K562 (cell line): ENCODE data around the gene SOAT2. TPM values are rescaled to one million over a fixed set of nuclear protein-coding genes. Genes with fewer than 3 reads are reported as not detected.

Experiments used
- BHLHE40 ChIP-seq: IDR thresholded peaks from 2 replicates; pipeline ENCODE4 v1.6.1; 2011; ENCODE audit warnings: low read length, improper control_type of control experiment
- DACH1 ChIP-seq: fragments of 450-650 bp; IDR thresholded peaks from 2 replicates; pipeline ENCODE4 v1.6.1; 2018; ENCODE audit not compliant: partially characterized antibody
- FOXA1 ChIP-seq: fragments of 450-650 bp; IDR thresholded peaks from 2 replicates; pipeline ENCODE4 v1.6.1; 2016; ENCODE audit warnings: mild to moderate bottlenecking, borderline replicate concordance
- GATAD2A ChIP-seq: fragments of 450-650 bp; IDR thresholded peaks from 2 replicates; pipeline ENCODE4 v1.6.1; 2017
- HDAC2 ChIP-seq: fragments of 450-650 bp; IDR thresholded peaks from 2 replicates; pipeline ENCODE4 v1.6.1; 2016; ENCODE audit warnings: mild to moderate bottlenecking
- HNRNPUL1 ChIP-seq: fragments of 200-400 bp; formaldehyde crosslinking; IDR thresholded peaks from 2 replicates; pipeline ENCODE4 v1.6.1; 2017; ENCODE audit warnings: low read length
- IRF2 ChIP-seq: sonication (generic); formaldehyde crosslinking; IDR thresholded peaks from 2 replicates; pipeline ENCODE4 v1.8.1; 2022; ENCODE audit warnings: mild to moderate bottlenecking, missing genetic modification reagents
- MAZ ChIP-seq, 2 experiments: fragments of 450-650 bp in 1 of 2; sonication (generic) in 1 of 2; formaldehyde crosslinking; IDR thresholded peaks in 1 of 2; conservative IDR thresholded peaks in 1 of 2; 2 replicates each; pipeline versions ENCODE4 v1.4.0 to v1.5.0; 2020; ENCODE audit warnings: mild to moderate bottlenecking in 1 of 2, missing genetic modification reagents in 1 of 2
- NRF1 ChIP-seq, 2 experiments: fragments of 450-650 bp; IDR thresholded peaks in 1 of 2; conservative IDR thresholded peaks in 1 of 2; 2 replicates each; pipeline ENCODE4 v1.6.1; 2014; ENCODE audit warnings: mild to moderate bottlenecking in 2 of 2
- PTBP1 ChIP-seq: fragments of 200-400 bp; formaldehyde crosslinking; IDR thresholded peaks from 2 replicates; pipeline ENCODE4 v1.6.1; 2017; ENCODE audit warnings: low read depth, low read length
- PYGO2 ChIP-seq: fragments of 450-650 bp; IDR thresholded peaks from 2 replicates; pipeline ENCODE4 v1.6.1; 2016; ENCODE audit warnings: mild to moderate bottlenecking, missing genetic modification characterization, moderate library complexity, missing compliant biosample characterization
- RBBP5 ChIP-seq: fragments of 200-600 bp; sonication (generic); IDR thresholded peaks from 2 replicates; pipeline ENCODE4 v1.6.1; 2012; ENCODE audit warnings: borderline replicate concordance, mild to moderate bottlenecking, low read length, control low read depth, inconsistent platforms; ENCODE audit not compliant: insufficient read depth, poor library complexity, severe bottlenecking
- RBM17 ChIP-seq: fragments of 200-400 bp; formaldehyde crosslinking; IDR thresholded peaks from 2 replicates; pipeline ENCODE4 v1.6.1; 2017; ENCODE audit warnings: low read depth, mild to moderate bottlenecking, low read length, borderline replicate concordance
- SMAD1 ChIP-seq: fragments of 150-350 bp; IDR thresholded peaks from 2 replicates; pipeline ENCODE4 v1.6.1; 2014; ENCODE audit warnings: low read length, low read depth; ENCODE audit not compliant: partially characterized antibody
- SRSF7 ChIP-seq: fragments of 200-400 bp; formaldehyde crosslinking; optimal IDR thresholded peaks from 2 replicates; pipeline ENCODE3; 2017; ENCODE audit warnings: mild to moderate bottlenecking, low read depth, low read length
- ZNF316 ChIP-seq: fragments of 450-650 bp; IDR thresholded peaks from 2 replicates; pipeline ENCODE4 v1.6.1; 2016
- ZNF41 ChIP-seq: fragments of 250-450 bp; sonication (Bioruptor Pico); conservative IDR thresholded peaks from 2 replicates; pipeline ENCODE4 v1.4.0; 2020; ENCODE audit warnings: mild to moderate bottlenecking
- polyA plus RNA-seq, 8 experiments: library from polyadenylated mRNA; depleted of rRNA in 4 of 8; stranded (reverse) in 5 of 8; unstranded in 3 of 8; fragments of >200 nt; fragmentation: Nextera tagmentation in 2 of 8; fragmentation: Illumina TruSeq in 1 of 8; extraction: Ambion mirVana in 2 of 8; extraction: Trizol in 1 of 8; gene quantifications; 2 replicates each; pipeline versions ENCODE4 v1.2.1 to v1.2.3, GENCODE V29; 2011 to 2014; ENCODE audit warnings: inconsistent platforms in 1 of 8, missing spikeins in 1 of 8
- total RNA-seq, 7 experiments: library from RNA; depleted of rRNA in 6 of 7; stranded (reverse); fragments of >200 nt in 6 of 7; fragmentation: Illumina TruSeq in 2 of 7; extraction: Trizol in 2 of 7; gene quantifications; 2 replicates each; pipeline versions ENCODE4 v1.2.1 to v1.2.3, GENCODE V29; 2011 to 2021; ENCODE audit warnings: low replicate concordance in 1 of 7
- TF ChIP-seq, protein P1 (sequence below): sonication (generic); formaldehyde crosslinking; IDR thresholded peaks from 2 replicates; pipeline ENCODE4 v1.8.0; 2023; ENCODE audit warnings: mild to moderate bottlenecking, missing genetic modification reagents
- TF ChIP-seq, protein P2 (sequence below): sonication (generic); formaldehyde crosslinking; IDR thresholded peaks from 2 replicates; pipeline ENCODE4 v1.8.1; 2023; ENCODE audit warnings: mild to moderate bottlenecking, missing genetic modification reagents

Gene SOAT2
- total and polyA plus RNA-seq, 9 of the 15 experiments (the other 6 are each of a cell fraction or from before 2014, with no cell fraction given) = 0.04 TPM; not detected in 8

DNA sequence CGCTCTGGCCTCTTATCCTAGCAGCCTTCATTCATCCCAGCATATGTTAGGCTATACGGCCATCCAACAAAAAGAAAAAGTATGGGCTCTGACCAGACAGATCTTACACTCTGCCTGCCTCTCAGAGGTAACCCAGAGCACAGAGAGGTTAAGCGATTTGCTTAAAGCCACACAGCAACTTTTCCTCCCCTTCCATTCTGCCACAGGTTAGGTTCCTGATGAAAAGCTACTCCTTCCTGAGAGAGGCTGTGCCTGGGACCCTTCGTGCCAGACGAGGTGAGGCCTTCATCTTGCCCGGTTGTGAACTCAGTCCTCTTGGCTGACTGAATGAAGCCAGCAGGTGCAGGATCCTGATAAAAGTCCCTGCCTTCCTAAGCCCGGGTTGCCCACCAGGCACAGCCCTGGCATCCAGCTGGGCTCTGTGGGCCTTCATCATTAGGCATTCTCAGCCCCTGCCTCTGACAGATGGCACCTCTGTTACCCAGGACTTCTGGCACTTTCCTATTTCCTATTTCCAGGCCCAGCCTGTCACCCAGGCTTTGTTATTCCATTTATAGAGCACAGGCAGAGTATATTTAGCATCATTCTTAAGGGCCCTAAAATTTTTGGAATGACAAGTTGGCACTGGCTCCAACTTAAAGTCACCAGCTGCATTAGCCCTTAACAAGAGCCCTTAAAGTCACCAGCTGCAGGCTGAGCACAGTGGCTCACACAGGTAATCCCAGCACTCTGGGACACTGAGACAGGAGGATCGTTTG, 12.8 kb downstream of the SOAT2 start (continued):
- TF ChIP-seq, protein P1, sequence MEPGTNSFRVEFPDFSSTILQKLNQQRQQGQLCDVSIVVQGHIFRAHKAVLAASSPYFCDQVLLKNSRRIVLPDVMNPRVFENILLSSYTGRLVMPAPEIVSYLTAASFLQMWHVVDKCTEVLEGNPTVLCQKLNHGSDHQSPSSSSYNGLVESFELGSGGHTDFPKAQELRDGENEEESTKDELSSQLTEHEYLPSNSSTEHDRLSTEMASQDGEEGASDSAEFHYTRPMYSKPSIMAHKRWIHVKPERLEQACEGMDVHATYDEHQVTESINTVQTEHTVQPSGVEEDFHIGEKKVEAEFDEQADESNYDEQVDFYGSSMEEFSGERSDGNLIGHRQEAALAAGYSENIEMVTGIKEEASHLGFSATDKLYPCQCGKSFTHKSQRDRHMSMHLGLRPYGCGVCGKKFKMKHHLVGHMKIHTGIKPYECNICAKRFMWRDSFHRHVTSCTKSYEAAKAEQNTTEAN = no peak
- TF ChIP-seq BHLHE40 (no peak), NRF1 (conservative IDR thresholded peaks at IDR 0.05 in 1 of 2, IDR thresholded peaks at IDR 0.05 in 1 of 2) (no peak), HDAC2 (peak; percentile 62; the same call in 1 of the 2 replicates), PTBP1 (peak; percentile 55; the same call in 1 of the 2 replicates), PYGO2 (tag) (no peak), RBM17 (no peak), FOXA1 (no peak), RBBP5 (no peak), DACH1 (no peak), SMAD1 (no peak), ZNF316 (no peak), HNRNPUL1 (no peak), MAZ (CRISPR knock-in tag; conservative IDR thresholded peaks at IDR 0.05 in 1 of 2, IDR thresholded peaks at IDR 0.05 in 1 of 2) (no peak), ZNF41 (CRISPR knock-in tag) (no peak), IRF2 (CRISPR knock-in tag) (no peak), GATAD2A (no peak), SRSF7 (no peak)
- TF ChIP-seq, protein P2, sequence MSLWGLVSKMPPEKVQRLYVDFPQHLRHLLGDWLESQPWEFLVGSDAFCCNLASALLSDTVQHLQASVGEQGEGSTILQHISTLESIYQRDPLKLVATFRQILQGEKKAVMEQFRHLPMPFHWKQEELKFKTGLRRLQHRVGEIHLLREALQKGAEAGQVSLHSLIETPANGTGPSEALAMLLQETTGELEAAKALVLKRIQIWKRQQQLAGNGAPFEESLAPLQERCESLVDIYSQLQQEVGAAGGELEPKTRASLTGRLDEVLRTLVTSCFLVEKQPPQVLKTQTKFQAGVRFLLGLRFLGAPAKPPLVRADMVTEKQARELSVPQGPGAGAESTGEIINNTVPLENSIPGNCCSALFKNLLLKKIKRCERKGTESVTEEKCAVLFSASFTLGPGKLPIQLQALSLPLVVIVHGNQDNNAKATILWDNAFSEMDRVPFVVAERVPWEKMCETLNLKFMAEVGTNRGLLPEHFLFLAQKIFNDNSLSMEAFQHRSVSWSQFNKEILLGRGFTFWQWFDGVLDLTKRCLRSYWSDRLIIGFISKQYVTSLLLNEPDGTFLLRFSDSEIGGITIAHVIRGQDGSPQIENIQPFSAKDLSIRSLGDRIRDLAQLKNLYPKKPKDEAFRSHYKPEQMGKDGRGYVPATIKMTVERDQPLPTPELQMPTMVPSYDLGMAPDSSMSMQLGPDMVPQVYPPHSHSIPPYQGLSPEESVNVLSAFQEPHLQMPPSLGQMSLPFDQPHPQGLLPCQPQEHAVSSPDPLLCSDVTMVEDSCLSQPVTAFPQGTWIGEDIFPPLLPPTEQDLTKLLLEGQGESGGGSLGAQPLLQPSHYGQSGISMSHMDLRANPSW (CRISPR knock-in tag) = no peak
